D721Med (cell line): ENCODE data around the gene NGB.

ENCODE experiments used
- DNase-seq: peaks from one replicate; pipeline ENCODE4 v3.0.0; 2011; ENCODE audit warnings: low spot score; ENCODE audit not compliant: insufficient read length
- FAIRE-seq: peaks from 2 replicates; lab custom pipeline; 2011; peaks lifted over from hg19 to GRCh38; lab: Jason Lieb, UNC
- TF ChIP-seq, protein P1 (sequence below): IDR thresholded peaks from 2 replicates; pipeline ENCODE4 v1.5.1; 2012; ENCODE audit warnings: mild to moderate bottlenecking, control low read depth; ENCODE audit not compliant: insufficient read depth; ENCODE audit errors: missing control alignments

NGB gene

DNA sequence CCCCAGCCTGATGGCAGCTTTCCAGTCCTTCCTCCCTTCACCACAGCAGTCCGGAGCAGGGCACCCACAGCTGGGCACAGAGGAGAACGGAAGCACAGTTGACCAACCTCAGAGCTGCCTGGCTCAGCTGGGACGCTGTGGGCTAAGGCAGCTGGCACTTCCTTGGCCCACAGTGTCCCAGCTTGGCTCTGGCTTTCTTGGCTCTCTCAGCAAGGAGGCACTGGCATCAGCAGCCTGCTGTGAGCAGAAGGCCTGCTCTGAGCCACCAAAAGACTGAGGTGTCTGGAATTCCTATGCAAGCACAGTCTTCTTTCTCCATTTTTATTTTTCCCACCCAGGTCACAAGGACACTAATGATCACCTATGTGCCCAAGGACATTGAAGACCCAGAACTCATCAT, 32.6 kb downstream of the NGB start:
- TF ChIP-seq, protein P1, sequence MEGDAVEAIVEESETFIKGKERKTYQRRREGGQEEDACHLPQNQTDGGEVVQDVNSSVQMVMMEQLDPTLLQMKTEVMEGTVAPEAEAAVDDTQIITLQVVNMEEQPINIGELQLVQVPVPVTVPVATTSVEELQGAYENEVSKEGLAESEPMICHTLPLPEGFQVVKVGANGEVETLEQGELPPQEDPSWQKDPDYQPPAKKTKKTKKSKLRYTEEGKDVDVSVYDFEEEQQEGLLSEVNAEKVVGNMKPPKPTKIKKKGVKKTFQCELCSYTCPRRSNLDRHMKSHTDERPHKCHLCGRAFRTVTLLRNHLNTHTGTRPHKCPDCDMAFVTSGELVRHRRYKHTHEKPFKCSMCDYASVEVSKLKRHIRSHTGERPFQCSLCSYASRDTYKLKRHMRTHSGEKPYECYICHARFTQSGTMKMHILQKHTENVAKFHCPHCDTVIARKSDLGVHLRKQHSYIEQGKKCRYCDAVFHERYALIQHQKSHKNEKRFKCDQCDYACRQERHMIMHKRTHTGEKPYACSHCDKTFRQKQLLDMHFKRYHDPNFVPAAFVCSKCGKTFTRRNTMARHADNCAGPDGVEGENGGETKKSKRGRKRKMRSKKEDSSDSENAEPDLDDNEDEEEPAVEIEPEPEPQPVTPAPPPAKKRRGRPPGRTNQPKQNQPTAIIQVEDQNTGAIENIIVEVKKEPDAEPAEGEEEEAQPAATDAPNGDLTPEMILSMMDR: no peak
- no peak for FAIRE-seq
- no peak for DNase-seq

DNA sequence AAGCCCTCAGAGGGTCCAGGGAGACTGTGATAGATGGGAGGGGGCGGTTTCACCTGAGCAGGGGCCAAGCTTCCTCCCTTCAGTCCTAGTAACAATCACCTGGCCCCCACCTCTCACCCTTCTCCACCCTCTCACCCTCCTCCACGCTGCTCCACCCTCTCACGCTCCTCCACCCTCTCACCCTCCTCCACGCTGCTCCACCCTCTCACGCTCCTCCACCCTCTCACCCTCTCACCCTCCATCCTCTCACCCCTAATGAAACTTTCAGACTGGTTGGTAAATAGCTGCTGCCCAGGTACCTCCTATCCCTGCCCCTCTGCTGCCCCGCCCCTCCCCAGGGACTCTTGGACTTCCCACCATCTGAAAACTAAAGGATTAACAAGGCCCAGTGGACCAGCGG, 34.2 kb downstream of the NGB start:
- FAIRE-seq (no peak), DNase-seq (no peak)
- TF ChIP-seq, protein P1: no peak

DNA sequence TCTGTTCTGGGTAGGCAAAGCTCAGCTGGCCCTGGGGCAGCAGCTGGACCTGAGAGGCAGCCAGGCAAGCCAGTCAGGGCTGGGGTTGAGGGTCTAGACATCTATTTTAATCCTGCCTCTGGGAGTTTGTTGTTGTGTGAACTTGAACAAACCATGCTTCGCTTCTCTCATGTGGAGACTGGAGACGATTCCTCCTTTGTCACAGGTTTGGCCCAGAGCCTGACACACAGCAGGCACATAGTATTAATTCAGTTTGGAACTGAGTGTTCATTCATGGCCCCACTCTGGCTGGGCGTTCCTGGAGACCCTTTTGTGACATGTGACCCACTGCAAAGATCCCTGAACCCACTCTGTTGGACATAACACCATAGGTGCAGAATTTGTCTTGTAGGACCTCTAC, 39.3 kb downstream of the NGB start:
- no peak for FAIRE-seq
- no peak for DNase-seq
- TF ChIP-seq, protein P1: no peak

DNA sequence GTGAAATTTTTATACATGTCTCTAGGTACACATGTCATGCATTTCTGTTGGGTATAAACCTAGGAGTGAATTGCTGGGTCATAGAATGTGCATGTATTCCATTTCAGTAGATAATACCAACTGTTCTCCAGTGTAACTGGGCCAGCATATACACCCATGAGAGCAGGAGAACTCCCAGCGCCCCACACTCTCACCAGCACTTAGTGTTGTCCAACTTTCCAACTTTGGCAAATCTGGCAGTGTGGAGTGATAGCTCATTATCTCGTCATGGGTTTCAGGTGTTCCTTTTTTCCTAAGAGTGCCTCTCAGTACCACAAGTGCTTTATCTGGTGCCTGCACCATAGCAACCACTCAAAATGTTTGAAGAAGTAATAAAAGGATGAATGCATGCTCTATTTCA, 40.1 kb downstream of the NGB start:
- DNase-seq: no peak
- TF ChIP-seq, protein P1: no peak
- no peak for FAIRE-seq

DNA sequence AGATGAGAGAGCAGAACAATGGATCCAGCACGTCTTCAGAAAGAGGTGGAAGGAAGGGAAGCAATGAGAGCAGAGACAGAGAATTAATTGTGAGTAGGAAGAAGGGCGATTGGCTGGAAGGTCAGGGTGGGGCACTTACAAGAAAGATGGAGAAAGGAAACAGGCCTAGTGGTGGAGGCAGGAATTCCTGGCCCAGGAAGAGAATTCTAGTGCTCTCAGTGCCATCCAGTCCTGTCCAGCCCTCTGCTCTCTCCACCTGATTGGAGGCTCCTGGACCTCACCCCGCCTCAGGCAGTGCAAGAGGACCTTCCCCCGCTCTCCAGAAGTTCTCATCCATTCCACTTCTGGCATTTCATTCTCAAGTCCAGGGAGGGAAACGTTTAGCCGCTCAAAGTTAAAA, 43.0 kb downstream of the NGB start:
- FAIRE-seq: no peak
- TF ChIP-seq, protein P1: no peak
- DNase-seq: no peak

DNA sequence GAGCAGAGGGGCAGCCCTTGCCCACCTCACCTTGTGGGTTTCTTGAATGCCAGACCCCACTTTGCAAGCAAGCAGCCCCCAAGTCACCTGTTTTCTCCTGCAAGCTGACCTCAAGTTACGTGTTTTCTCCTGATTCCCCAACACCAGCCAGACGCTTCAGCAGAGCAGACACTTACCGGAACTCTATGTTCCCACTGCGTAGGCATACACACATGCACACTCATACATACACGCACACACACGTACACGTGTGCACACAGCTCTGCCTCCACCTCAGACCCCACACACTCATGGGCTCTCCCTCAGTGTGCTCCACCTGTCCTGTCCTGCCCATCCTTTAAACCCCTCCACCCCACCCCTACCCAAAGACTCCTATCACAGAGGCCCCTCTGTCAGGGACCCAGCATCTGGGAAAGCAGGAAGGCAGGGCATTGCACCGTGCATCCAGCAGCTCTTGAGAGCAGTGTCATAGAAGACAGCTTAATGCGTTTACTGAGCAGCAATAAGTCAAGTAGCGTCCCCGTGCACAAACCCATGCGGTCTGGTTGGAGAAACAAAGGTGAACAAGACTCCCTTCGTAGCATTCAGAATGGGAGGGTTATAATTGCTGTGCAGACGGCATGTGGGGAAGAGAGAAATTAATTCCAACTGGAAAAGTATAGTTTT, 45.0 kb downstream of the NGB start:
- FAIRE-seq (no peak), DNase-seq (no peak)
- TF ChIP-seq, protein P1: no peak

DNA sequence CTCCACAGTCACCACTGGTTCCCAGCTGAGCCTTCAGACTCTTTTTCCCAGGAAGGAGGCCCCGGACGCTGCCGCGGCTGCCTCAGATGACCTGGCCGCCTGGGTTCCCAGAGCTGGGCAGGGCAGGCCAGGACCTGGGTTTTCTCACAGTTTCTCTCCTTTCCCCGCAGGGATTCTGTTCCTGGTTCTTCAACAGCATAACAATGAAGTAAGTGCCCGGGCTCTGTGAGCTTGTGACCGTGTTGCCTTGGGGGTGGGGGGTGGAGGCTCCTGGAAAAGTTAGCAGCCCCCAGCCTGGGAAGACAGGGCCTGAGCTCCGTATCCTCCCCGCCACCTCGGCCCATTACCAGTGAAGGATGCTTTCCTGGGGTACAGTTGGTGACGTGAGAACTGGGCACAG, 45.8 kb downstream of the NGB start:
- FAIRE-seq: no peak
- DNase-seq: no peak
- TF ChIP-seq, protein P1: no peak
